ENCODE results near the gene LMAN2.

LMAN2 gene

DNA sequence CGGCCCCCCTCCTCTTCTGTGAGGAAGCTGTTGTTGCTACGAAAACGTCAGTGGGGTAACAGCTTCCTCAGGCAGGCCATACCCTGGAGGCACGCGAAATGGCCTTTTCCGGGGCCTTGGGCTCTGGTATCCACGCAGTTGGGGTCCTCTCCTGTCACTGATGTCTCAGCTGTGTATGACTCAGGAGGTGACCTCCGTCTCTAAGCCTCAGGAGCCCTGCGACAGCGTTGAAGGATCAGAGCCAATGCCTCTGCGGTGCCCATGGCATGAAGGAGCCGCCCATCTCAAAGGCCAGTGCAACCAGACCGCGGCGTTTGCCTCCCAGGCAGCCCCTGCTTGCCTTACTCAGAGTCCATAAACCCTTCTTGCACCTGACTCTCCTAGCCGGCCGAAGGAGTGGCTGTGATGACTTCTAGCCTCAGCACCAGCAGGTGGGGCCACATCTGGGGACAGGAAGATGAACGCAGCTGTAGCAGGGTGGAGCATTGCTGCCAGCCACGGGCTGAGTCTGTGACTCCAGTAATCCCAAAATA, 38.8 kb downstream of the LMAN2 start:
- Histone ChIP-seq H3K9me2 (replicated peaks; ENCODE audit: insufficient read depth, low read length) (no peaks in the 10 kb centered on the region), H3F3A (ENCODE audit: insufficient read depth) (peaks cover 26% of the 10 kb centered on the region), H3K4me3 (ENCODE audit: insufficient read depth, low read length, poor library complexity, severe bottlenecking) (peak overlapping the region; percentile 50), H3K36me3 (ENCODE audit: low read length) (no peaks in the 10 kb centered on the region), H3K27me3 (ENCODE audit: low read length) (no peaks in the 10 kb centered on the region), H3K79me2 (ENCODE audit: insufficient read depth, low read length) (no peaks in the 10 kb centered on the region), H4K20me1 (ENCODE audit: low read depth, low read length) (peaks cover 6% of the 10 kb centered on the region; the same call in 1 of the 2 replicates), H3K9me3 (ENCODE audit: insufficient read depth, low read length) (no peaks in the 10 kb centered on the region), H3K4me2 (ENCODE audit: low read depth, low read length, poor library complexity, severe bottlenecking) (peak overlapping the region; percentile 88), H3K27ac (ENCODE audit: low read depth, low read length) (peak overlapping the region; percentile 88), H3K9ac (ENCODE audit: low read length) (peak overlapping the region; percentile 75), H2AFZ (ENCODE audit: low read depth, low read length, severe bottlenecking) (peak overlapping the region; percentile 8)
- TF ChIP-seq, protein P1, sequence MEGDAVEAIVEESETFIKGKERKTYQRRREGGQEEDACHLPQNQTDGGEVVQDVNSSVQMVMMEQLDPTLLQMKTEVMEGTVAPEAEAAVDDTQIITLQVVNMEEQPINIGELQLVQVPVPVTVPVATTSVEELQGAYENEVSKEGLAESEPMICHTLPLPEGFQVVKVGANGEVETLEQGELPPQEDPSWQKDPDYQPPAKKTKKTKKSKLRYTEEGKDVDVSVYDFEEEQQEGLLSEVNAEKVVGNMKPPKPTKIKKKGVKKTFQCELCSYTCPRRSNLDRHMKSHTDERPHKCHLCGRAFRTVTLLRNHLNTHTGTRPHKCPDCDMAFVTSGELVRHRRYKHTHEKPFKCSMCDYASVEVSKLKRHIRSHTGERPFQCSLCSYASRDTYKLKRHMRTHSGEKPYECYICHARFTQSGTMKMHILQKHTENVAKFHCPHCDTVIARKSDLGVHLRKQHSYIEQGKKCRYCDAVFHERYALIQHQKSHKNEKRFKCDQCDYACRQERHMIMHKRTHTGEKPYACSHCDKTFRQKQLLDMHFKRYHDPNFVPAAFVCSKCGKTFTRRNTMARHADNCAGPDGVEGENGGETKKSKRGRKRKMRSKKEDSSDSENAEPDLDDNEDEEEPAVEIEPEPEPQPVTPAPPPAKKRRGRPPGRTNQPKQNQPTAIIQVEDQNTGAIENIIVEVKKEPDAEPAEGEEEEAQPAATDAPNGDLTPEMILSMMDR (IDR thresholded peaks at IDR 0.05; ENCODE audit: insufficient read depth, low read length, poor library complexity, severe bottlenecking), result peak; percentile 18
- TF ChIP-seq EZH2phosphoT487 (conservative IDR thresholded peaks at IDR 0.05; ENCODE audit: low read length), result no peak

DNA sequence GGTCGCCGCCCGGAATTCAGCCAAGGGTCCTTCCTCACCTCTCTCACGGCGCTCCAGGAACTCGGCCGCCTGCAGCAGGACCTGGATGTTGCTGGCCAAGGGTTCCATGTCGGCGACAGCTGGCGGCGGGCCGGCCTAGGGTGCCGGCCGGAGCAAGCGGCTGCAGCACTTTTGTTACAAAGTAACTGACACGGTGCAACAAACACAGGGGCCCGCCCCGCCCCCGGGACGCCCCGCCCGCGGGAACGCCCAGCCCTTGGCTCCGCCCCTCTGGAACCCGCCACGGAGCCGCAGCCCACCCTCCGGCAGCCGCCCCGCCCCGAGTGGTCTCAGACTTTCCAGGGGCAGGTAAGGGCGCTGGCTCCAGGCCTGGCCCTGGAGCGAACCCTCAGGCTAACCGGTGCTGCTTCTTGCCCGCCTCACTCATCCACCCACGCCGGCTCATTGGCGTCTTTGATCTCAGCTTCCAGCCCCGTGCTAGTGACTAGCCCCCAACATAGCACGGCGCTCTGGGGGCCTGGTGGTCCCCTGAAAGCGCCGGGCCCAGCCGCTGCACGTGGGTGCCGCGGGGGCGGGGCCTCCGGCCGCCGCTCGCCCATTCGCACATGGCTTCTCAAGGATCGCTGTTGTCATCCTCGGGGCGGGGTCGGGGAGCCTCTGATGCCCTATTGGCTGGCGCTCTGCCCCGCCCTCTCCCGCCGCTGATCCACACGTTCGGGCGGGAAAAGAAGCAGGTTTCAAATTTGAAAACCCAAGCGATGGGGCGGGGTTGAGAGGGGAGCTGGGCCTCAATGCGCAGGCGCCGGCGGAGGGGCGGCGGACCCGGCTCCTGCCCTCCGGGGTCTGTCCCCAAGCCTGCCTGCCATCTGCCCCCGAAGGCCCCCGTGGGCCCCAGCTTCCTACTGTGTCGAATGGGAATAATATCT, 39.5 kb downstream of the LMAN2 start, which contains the start of gene MXD3:
Gene MXD3 (minus strand): TSS at position 176 of the 926 bp plus-strand sequence. CDS start 68 bp downstream, at position 108.
- Histone ChIP-seq H3K9me2 (replicated peaks; ENCODE audit: insufficient read depth, low read length) (no peaks in the 10 kb centered on the region), H3K27ac (ENCODE audit: low read depth, low read length) (peak within 1 kb of the TSS; percentile 88), H3K9me3 (ENCODE audit: insufficient read depth, low read length) (no peaks in the 10 kb centered on the region), H3K27me3 (ENCODE audit: low read length) (no peaks in the 10 kb centered on the region), H3K79me2 (ENCODE audit: insufficient read depth, low read length) (no peaks in the 10 kb centered on the region), H3K9ac (ENCODE audit: low read length) (peak within 1 kb of the TSS; percentile 75), H3K4me2 (ENCODE audit: low read depth, low read length, poor library complexity, severe bottlenecking) (peak within 1 kb of the TSS; percentile 88), H4K20me1 (ENCODE audit: low read depth, low read length) (peaks cover 6% of the 10 kb centered on the region; the same call in 1 of the 2 replicates), H3K36me3 (ENCODE audit: low read length) (0 out of 2 replicates have a peak, but pooled peaks cover under 1% of the 10 kb centered on the region), H2AFZ (ENCODE audit: low read depth, low read length, severe bottlenecking) (peak within 1 kb of the TSS; percentile 72), H3F3A (ENCODE audit: insufficient read depth) (peaks cover 29% of the 10 kb centered on the region), H3K4me3 (ENCODE audit: insufficient read depth, low read length, poor library complexity, severe bottlenecking) (peak within 1 kb of the TSS; percentile 64)
- TF ChIP-seq, protein P1 (IDR thresholded peaks at IDR 0.05; ENCODE audit: insufficient read depth, low read length, poor library complexity, severe bottlenecking), result no peak
- no peak for TF ChIP-seq EZH2phosphoT487 (conservative IDR thresholded peaks at IDR 0.05; ENCODE audit: low read length)

DNA sequence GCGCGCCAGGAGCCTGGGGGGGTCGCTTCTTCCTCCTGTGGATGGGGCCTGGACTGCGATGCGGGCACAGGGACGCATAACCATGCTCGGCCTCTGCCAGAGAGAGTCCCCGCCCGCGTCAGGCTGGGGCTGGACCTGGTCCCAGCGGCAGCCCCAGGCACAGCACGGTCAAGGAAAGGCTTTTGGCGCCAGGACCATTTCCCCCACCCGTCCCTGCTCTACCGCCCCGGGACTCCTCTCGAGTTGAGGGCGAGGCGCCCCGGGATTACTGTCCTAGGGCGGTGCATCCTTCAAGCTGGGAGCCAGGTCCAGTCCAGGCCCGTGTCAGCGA, 40.1 kb downstream of the LMAN2 start:
- H4K20me1 ChIP-seq (ENCODE audit: low read depth, low read length), result peaks cover 6% of the 10 kb centered on the region; the same call in 1 of the 2 replicates
- no peaks in the 10 kb centered on the region for H3K27me3 ChIP-seq (ENCODE audit: low read length)
- H3F3A ChIP-seq (ENCODE audit: insufficient read depth), result peaks cover 34% of the 10 kb centered on the region
- peak overlapping the region; percentile 88 for H3K4me2 ChIP-seq (ENCODE audit: low read depth, low read length, poor library complexity, severe bottlenecking)
- no peaks in the 10 kb centered on the region for H3K9me3 ChIP-seq (ENCODE audit: insufficient read depth, low read length)
- H3K79me2 ChIP-seq (ENCODE audit: insufficient read depth, low read length), result no peaks in the 10 kb centered on the region
- no peaks in the 10 kb centered on the region for H3K9me2 ChIP-seq (replicated peaks; ENCODE audit: insufficient read depth, low read length)
- H3K9ac ChIP-seq (ENCODE audit: low read length), result peak overlapping the region; percentile 75
- no peak overlapping the region for H2AFZ ChIP-seq (ENCODE audit: low read depth, low read length, severe bottlenecking)
- TF ChIP-seq, protein P1 (IDR thresholded peaks at IDR 0.05; ENCODE audit: insufficient read depth, low read length, poor library complexity, severe bottlenecking), result no peak
- TF ChIP-seq EZH2phosphoT487 (conservative IDR thresholded peaks at IDR 0.05; ENCODE audit: low read length), result no peak
- H3K4me3 ChIP-seq (ENCODE audit: insufficient read depth, low read length, poor library complexity, severe bottlenecking), result peak overlapping the region; percentile 64
- peak overlapping the region; percentile 88 for H3K27ac ChIP-seq (ENCODE audit: low read depth, low read length)
- H3K36me3 ChIP-seq (ENCODE audit: low read length), result 0 out of 2 replicates have a peak, but pooled peaks cover 2% of the 10 kb centered on the region

Measured in SU-DHL-6 (cell line).